ENCODE data around the gene ZNF804A.

Gene ZNF804A

DNA sequence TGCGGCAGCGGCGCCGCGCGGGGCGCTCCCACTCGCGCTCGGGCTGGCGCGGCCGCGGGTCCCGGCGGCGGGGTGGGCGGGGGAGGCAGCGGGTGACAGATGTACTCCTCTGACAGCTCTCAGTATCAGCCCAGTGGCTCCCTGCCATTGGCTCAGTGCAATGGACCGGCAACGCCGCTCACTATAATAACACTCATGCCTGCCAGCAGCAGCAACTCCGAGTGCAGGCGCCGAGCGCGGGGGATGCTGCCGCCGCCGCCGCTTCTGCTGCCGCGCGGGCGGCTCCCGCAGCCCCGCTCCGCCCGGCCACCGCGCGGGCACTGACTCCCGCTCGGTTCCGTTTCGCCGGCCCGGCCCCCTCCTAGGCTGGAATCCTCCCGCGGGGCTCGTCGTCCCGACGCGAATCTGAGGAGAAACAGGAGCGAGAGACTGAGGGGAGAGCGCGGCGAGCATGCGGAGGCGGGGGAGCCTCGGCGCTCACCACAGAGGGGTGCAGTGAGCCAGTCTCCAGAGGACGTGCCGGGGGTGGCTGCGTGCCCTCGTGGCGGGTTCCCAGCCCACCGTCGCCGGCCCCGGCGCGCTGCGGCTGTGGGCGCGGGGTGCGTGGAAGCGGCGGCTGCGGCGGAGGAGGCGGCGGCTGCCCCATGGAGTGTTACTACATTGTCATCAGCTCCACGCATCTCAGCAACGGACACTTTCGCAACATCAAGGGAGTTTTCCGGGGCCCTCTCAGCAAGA lies at the start of gene ZNF804A:
Gene ZNF804A, plus strand, starts transcription at position 214 of the 738 bp plus-strand sequence. Its CDS starts 431 bp downstream, at position 645.
- in situ Hi-C loops (cut with HindIII; ENCODE audit: low sequenced_read_pairs): no loop called here
- H3K4me3 ChIP-seq (ENCODE audit: low read depth, low read length): peak within 1 kb of the TSS; percentile 69
- no peak for DNase-seq (ENCODE audit: low read depth)
- TF ChIP-seq, protein P1, sequence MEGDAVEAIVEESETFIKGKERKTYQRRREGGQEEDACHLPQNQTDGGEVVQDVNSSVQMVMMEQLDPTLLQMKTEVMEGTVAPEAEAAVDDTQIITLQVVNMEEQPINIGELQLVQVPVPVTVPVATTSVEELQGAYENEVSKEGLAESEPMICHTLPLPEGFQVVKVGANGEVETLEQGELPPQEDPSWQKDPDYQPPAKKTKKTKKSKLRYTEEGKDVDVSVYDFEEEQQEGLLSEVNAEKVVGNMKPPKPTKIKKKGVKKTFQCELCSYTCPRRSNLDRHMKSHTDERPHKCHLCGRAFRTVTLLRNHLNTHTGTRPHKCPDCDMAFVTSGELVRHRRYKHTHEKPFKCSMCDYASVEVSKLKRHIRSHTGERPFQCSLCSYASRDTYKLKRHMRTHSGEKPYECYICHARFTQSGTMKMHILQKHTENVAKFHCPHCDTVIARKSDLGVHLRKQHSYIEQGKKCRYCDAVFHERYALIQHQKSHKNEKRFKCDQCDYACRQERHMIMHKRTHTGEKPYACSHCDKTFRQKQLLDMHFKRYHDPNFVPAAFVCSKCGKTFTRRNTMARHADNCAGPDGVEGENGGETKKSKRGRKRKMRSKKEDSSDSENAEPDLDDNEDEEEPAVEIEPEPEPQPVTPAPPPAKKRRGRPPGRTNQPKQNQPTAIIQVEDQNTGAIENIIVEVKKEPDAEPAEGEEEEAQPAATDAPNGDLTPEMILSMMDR (IDR thresholded peaks at IDR 0.05; ENCODE audit: low read depth, low read length, missing control alignments): no peak

DNA sequence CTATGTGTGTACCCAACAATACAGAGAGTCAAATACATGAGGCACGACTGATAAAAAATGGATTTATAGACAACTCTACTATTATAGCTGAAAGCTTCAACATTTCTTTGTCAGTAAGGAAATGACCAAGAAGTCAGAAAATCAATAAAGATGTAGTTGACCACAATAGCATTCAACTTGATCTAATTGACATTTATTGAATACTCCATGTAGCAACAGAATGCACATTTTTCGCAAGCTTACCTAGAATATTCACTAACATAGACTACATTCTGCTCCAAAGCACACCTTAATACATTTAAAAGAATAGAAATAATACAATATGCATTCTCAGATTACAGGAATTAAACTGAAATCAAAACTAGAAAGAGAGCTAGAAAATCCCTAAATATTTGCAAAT lies 49.2 kb upstream of the ZNF804A start:
- in situ Hi-C loops (cut with HindIII; ENCODE audit: low sequenced_read_pairs): no loop called here
- H3K4me3 ChIP-seq (ENCODE audit: low read depth, low read length): no peak overlapping the region
- TF ChIP-seq, protein P1 (IDR thresholded peaks at IDR 0.05; ENCODE audit: low read depth, low read length, missing control alignments): no peak
- DNase-seq (ENCODE audit: low read depth): no peak

DNA sequence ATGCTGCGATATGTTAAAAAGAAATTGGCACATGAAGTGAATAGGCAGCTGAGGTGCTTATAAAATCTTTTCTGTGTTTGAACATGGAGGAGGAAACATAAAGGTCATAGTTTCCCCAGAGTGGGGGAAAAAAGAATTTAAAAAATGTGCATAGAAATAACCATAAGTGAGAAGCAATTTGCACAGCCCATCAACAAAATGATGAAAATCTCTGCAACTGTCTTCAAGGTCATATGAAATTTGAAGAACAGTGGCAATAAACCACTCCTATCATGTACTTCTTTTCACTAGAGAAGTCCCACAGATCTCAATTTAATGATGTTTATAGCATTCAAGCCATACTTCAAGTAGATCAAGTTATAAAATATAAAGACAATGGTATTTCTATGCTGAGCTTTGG lies 46.7 kb upstream of the ZNF804A start:
- TF ChIP-seq, protein P1 (IDR thresholded peaks at IDR 0.05; ENCODE audit: low read depth, low read length, missing control alignments): no peak
- H3K4me3 ChIP-seq (ENCODE audit: low read depth, low read length): no peak overlapping the region
- DNase-seq (ENCODE audit: low read depth): no peak
- in situ Hi-C loops (cut with HindIII; ENCODE audit: low sequenced_read_pairs): no loop called here

DNA sequence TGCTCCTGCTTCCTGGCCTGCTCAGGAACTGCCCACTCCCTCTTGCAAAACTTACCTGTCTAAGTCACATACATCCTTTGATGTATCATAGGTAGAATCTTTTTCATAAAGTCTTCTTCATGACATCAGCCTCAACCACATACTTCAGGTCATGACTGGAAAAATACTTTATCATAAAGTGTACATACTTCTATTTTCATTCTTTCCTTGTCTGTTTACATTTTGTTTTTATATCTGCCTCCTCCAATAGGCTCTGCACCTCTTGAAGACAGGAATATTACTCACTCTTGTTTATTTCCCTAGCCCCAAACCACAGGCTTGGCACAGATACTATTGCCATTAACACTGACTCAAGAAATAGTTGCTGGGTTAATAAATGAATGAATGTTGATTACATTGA lies 43.6 kb upstream of the ZNF804A start:
- in situ Hi-C loops (cut with HindIII; ENCODE audit: low sequenced_read_pairs): no loop called here
- no peak overlapping the region for H3K4me3 ChIP-seq (ENCODE audit: low read depth, low read length)
- TF ChIP-seq, protein P1 (IDR thresholded peaks at IDR 0.05; ENCODE audit: low read depth, low read length, missing control alignments): no peak
- DNase-seq (ENCODE audit: low read depth): no peak

DNA sequence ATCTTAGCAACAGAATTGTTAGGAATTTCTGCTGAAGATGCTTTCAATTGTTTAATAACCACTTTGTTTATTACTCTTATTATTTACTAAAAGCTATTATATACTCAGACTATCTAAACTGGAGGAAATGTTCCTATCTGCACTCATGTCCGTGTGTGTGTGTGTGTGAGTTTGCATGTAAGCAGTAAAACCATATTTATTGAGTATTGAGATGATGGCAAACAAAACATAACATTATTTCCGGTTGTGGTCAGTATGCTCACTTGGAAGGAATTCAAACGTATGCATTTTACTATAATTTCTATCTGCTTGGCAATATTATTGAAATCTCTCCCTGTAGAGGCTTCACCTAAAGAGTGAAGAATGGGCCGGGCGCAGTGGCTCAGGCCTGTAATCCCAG lies 43.0 kb upstream of the ZNF804A start:
- no peak overlapping the region for H3K4me3 ChIP-seq (ENCODE audit: low read depth, low read length)
- in situ Hi-C loops (cut with HindIII; ENCODE audit: low sequenced_read_pairs): no loop called here
- TF ChIP-seq, protein P1 (IDR thresholded peaks at IDR 0.05; ENCODE audit: low read depth, low read length, missing control alignments): no peak
- no peak for DNase-seq (ENCODE audit: low read depth)

DNA sequence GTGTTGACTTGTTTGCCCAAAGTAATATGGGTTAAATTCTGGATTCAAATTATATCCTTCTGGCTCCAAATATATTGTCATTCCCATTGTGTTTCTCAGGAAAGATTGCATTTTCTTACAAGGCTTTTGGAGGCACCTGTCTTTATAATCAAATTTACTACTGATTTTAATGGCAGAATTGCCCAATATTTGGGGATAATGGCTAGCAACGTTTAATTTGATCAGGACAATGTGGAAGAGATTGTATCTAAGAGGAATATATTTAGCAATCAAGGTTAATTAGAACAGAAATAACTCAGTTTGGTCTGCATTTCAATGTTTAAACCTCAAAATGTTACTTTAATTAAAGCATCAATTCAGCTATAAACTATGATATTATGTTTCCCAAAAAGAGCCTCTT lies 41.7 kb upstream of the ZNF804A start:
- TF ChIP-seq, protein P1 (IDR thresholded peaks at IDR 0.05; ENCODE audit: low read depth, low read length, missing control alignments): no peak
- DNase-seq (ENCODE audit: low read depth): no peak
- in situ Hi-C loops (cut with HindIII; ENCODE audit: low sequenced_read_pairs): no loop called here
- H3K4me3 ChIP-seq (ENCODE audit: low read depth, low read length): no peak overlapping the region

Data from astrocyte of the cerebellum (primary cell).